GM12878 (cell line): ENCODE measurements around the gene SIK3.

ENCODE experiments used
- CBX5 ChIP-seq: sonication (generic); IDR thresholded peaks from 2 replicates; pipeline ENCODE4 v1.6.1; 2016; ENCODE audit warnings: low read depth, moderate library complexity, mild to moderate bottlenecking, inconsistent platforms
- CTCF ChIP-seq, 3 experiments: IDR thresholded peaks in 2 of 3; conservative IDR thresholded peaks in 1 of 3; 2 replicates each; pipeline ENCODE4 v1.5.1; 2011; ENCODE audit warnings: low read depth in 3 of 3, low read length in 3 of 3, mild to moderate bottlenecking in 3 of 3, control low read depth in 2 of 3, moderate library complexity in 2 of 3, inconsistent platforms in 1 of 3, mixed read lengths in 1 of 3; ENCODE audit not compliant: control insufficient read depth in 2 of 3, insufficient read depth in 1 of 3; ENCODE audit errors: extremely low read depth in 1 of 3
- EP300 ChIP-seq, 2 experiments: fragments of 150-350 bp in 1 of 2; IDR thresholded peaks; 2 replicates each; pipeline ENCODE4 v1.6.1; 2011 to 2012; ENCODE audit warnings: low read depth in 2 of 2, low read length in 2 of 2, borderline replicate concordance in 1 of 2, improper control_type of control experiment in 1 of 2, inconsistent platforms in 1 of 2; ENCODE audit not compliant: control insufficient read depth in 1 of 2
- IRF3 ChIP-seq: fragments of 450-650 bp; IDR thresholded peaks from 2 replicates; pipeline ENCODE4 v1.6.1; 2014; ENCODE audit warnings: mild to moderate bottlenecking
- PAX5 ChIP-seq: IDR thresholded peaks from 2 replicates; pipeline ENCODE4 v1.6.1; 2011; ENCODE audit warnings: low read depth, low read length, borderline replicate concordance
- POLR2AphosphoS5 ChIP-seq: IDR thresholded peaks from 2 replicates; pipeline ENCODE4 v1.6.1; 2011; ENCODE audit warnings: mild to moderate bottlenecking, low read length, inconsistent platforms
- REST ChIP-seq: IDR thresholded peaks from 2 replicates; pipeline ENCODE4 v1.6.1; 2012; ENCODE audit warnings: mild to moderate bottlenecking, low read depth, low read length
- TAF1 ChIP-seq: IDR thresholded peaks from 2 replicates; pipeline ENCODE4 v1.6.1; 2011; ENCODE audit warnings: mild to moderate bottlenecking, low read depth, low read length, borderline replicate concordance
- TARDBP ChIP-seq: IDR thresholded peaks from 2 replicates; pipeline ENCODE4 v1.6.1; 2016; ENCODE audit warnings: borderline replicate concordance
- ZBTB11 ChIP-seq: fragments of 450-650 bp; formaldehyde crosslinking; IDR thresholded peaks from 2 replicates; pipeline ENCODE4 v1.5.0; 2022; ENCODE audit warnings: mild to moderate bottlenecking, missing genetic modification characterization

GRCh38 chr11:116931206-116931953 lies 166.8 kb downstream of the SIK3 start:
- TF ChIP-seq CTCF (IDR thresholded peaks at IDR 0.05 in 2 of 3, conservative IDR thresholded peaks at IDR 0.05 in 1 of 3; ENCODE audit: control insufficient read depth in 2 of 3, extremely low read depth in 1 of 3, insufficient read depth in 1 of 3, low read depth in 3 of 3, low read length in 3 of 3) (no peak), EP300 (IDR thresholded peaks at IDR 0.05; ENCODE audit: borderline replicate concordance in 1 of 2, control insufficient read depth in 1 of 2, low read depth in 2 of 2, low read length in 2 of 2) (no peak), TAF1 (no peak), CBX5 (no peak), POLR2AphosphoS5 (no peak), TARDBP (no peak), REST (no peak), ZBTB11 (CRISPR knock-in tag) (no peak), PAX5 (no peak), IRF3 (no peak)
